ENCODE data around the gene SERPINA6. TPM values are rescaled to one million over a fixed set of nuclear protein-coding genes. Genes with fewer than 3 reads are reported as not detected.
"Not testable (repeated sequence)": the region's sequence is repeated elsewhere in the genome, so short reads cannot be mapped to it uniquely, and the experiment has no call there.

The SERPINA6 gene
- total RNA-seq, 1 donor from 2014 or later, result not detected

- DNase-seq (ENCODE audit: low read depth in 2 of 2), result no peak
Measured at GRCh38 chr14:94354638-94355185, 31.6 kb upstream of the SERPINA6 start.

GRCh38 chr14:94354190-94354589 is 31.1 kb upstream of the SERPINA6 start:
- DNase-seq (ENCODE audit: low read depth in 2 of 2), result not testable (repeated sequence)

DNA sequence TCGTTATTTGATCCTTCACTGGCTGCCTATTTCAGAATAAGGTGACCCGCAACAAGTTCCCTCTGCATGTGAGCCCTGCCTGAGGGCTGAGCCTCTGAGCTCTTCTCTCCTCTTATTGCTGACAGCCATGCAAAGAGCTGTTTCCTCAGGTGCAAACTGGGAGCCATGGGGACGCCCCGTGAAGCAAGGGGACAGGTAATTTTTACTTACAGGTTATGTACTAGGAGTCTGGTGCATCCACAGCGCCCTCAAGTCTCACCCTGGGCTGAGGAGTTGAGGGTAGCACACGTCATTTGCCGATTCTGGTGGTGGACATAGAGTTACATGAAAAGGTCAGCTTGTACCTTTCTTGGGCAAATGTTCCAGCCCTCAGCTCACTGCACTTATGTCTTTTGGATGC is 26.1 kb upstream of the SERPINA6 start:
- DNase-seq (ENCODE audit: low read depth in 2 of 2), result no peak

DNA sequence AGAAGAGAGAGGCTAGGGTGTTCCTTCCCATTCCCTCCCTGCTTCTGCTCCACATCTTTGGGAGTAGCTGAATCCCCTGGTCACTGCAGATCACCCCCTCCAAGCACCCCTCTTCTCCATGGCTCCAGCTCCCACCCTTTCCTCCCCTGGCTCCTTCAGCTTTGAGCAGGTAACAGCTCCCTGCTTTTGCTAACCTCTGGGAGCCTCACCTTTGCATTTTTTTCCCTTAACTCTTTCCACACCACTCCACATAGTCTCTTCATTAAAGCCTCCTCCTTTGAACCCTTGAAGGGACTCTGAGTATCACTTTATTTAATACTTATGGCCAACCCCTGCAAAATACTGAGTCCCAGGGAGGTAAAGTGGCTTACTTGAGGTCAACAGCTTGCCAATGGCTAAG is 25.7 kb upstream of the SERPINA6 start:
- no peak for DNase-seq (ENCODE audit: low read depth in 2 of 2)

DNA sequence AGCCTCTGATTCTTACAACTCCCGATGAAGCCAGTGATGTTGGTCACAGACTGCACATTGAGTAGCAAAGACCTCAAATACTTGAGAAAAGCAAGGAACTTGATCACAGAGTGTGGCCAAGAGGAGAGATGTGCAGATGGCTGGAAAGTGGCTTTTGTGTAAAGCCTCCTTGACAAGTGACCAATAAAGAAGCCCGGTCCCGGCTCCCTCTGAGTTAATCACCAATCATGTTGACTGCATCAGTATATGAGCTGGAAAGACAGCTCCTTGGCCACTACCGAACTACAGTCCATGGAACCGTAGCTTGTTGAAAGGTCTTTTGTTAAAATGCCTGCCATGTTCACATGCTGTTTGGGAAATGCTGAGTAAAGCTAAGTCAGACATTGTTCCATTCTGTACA is 23.7 kb upstream of the SERPINA6 start:
- no peak for DNase-seq (ENCODE audit: low read depth in 2 of 2)

DNA sequence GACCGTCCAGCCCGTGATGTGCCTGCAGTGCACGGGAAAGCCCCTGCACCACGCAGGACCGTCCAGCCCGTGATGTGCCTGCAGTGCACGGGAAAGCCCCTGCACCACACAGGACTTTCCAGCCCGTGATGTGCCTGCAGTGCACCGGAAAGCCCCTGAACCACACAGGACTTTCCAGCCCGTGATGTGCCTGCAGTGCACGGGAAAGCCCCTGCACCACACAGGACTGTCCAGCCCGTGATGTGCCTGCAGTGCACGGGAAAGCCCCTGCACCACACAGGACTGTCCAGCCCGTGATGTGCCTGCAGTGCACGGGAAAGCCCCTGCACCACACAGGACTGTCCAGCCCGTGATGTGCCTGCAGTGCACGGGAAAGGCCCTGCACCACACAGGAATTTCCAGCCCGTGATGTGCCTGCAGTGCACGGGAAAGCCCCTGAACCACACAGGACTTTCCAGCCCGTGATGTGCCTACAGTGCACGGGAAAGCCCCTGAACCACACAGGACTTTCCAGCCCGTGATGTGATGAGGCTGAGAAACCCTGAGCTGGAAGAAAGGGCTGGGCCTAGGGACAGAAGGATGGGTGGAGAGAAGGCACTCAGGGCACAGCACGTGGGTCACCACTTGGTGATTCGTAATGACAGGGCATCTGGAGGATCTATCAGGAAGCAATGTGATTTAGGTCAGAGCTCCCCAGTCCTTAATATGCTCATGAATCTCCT is 23.1 kb upstream of the SERPINA6 start:
- DNase-seq (ENCODE audit: low read depth in 2 of 2), result not testable (repeated sequence)

DNA sequence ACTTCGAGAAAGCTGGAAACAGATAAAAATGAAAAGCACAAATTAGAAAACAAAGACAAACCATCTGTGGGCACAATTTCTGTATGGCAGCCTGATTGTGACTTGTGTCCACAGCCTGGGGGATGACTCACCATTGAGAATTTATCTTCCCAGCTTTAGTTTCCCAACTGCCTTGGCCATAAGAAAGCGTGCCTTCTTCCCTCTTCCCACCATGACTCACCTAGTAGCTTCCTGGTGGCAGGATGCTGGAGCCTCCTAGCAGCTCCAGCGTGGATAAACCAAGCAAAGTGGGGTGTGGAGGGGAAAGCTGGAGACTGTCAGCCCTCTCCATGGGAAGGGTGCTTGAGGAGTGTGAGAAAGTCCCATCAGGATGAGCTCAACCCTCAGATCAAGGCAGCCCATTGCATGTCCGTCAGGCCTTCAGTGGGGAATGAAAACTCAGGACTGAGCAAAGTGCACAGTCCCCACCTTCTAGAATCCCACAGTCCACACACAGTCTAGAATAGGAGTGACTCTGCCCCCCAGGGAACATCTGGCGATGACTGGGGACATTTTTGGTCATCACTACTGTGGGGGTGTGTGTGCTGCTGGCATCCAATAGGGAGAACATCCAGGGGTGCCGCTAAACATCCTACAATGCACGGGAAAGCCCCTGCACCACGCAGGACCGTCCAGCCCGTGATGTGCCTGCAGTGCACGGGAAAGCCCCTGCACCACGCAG is 22.4 kb upstream of the SERPINA6 start:
- DNase-seq (ENCODE audit: low read depth in 2 of 2), result peak in 1 of 2 donors; percentile 46

GRCh38 chr14:94344389-94344788 is 21.3 kb upstream of the SERPINA6 start:
- DNase-seq (ENCODE audit: low read depth in 2 of 2), result no peak

DNA sequence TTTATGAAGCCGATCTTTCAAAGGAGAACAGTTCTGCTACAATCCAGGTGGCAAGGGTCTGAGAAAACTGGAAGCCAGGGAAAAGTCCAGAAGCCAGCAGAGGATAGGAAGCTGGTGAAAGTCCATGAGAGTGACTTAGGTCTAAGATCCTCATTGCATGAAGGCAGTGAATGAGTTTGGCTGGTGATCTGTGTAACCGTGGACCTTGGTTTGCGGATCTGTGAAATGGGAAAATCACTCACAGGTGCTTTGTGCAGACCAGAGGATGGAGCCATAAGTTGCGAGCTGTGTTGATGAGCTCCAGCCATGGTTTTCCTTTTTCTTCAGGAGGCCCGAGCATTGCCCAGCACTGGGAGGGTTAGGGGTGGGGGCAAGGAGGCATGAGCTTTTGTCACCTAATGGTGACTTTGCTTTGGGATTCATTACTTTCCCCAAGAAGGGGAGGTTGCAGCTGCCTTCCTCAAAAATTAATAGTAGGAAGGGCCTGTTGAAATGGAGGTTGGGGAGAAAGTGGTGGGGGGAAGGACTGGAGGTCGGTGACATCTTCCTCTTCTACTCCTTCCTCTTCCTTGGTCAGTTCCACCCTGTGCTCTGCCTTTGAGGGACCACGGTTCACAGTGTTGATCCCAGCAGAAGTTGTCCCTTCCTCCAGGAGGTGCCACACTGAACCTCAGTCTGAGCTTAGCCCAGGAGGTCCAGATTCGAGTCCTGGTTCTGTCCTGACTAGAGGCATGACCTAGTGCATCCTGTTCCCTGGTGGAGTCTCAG is 20.3 kb upstream of the SERPINA6 start:
- no peak for DNase-seq (ENCODE audit: low read depth in 2 of 2)

DNA sequence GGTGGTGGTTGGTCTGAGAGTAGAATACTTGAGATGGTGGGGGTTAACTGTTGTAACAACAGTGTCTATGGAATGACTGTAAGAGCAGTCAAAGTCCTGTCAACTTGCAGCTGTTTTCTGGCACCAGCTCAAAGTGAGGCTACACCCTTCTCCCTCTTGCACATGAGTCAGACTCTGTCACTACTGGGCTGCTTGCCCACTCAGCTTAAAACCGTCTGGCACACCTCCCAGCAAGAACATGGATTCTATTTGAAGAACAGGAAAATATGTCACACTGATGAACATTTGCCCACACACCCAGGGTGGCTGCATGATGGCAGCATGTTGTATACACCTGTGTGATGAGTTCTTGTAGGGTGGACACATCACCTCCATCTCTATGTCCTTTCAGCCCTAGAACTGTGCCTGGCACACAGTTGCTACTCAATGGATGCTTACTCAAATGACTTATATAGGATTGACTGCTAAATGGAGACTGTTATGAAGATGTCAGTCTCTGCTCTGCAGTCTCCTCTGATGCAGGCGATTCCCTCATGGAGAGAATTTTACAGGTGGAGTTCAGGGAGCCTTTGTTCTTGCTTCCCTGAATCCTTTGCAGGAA is 19.3 kb upstream of the SERPINA6 start:
- DNase-seq (ENCODE audit: low read depth in 2 of 2), result peak; percentile 19 to 85

- DNase-seq (ENCODE audit: low read depth in 2 of 2), result no peak
Measured at GRCh38 chr14:94341656-94342333, 18.7 kb upstream of the SERPINA6 start.

DNA sequence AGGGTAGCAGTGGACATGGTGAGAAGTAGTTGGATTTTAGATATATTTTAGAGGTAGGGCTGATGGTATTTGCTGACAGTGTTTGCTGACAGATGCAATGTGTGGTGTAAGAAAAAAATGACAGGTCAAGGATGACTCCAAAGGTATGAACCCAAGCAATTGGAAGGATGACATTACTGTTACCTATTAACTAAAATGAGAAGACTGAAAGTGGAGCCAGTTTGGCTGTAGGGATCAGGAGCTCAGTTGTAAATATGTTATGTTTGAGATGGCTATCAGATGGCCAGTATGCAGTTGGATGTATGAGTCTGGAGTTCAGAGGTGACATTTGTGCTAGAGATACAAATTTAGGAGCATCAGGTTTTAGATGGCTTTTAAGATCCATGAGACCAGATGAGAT is 17.4 kb upstream of the SERPINA6 start:
- no peak for DNase-seq (ENCODE audit: low read depth in 2 of 2)

- DNase-seq (ENCODE audit: low read depth in 2 of 2), result no peak
Measured at GRCh38 chr14:94338023-94338422, 14.9 kb upstream of the SERPINA6 start.

- DNase-seq (ENCODE audit: low read depth in 2 of 2), result no peak
Measured at GRCh38 chr14:94337274-94337673, 14.1 kb upstream of the SERPINA6 start.

DNA sequence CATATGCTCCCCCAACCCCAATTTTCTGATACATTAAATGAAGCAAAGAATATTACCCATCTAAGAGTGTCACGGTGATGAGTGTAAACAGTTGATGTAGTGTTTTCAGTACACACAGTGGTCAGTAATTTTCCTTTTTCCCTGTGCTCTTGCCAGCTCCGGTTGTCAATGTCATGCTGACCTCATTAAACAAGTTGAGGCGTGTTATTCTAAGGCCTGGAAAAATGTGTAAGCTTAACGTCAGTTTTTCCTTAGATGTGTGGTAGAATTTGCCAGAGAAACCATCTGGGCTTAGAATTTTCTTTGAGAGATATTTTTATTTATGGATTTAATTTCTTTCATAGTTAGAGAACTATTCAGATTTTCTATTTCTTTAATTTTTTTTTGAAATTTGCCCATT is 11.7 kb upstream of the SERPINA6 start:
- no peak for DNase-seq (ENCODE audit: low read depth in 2 of 2)

DNA sequence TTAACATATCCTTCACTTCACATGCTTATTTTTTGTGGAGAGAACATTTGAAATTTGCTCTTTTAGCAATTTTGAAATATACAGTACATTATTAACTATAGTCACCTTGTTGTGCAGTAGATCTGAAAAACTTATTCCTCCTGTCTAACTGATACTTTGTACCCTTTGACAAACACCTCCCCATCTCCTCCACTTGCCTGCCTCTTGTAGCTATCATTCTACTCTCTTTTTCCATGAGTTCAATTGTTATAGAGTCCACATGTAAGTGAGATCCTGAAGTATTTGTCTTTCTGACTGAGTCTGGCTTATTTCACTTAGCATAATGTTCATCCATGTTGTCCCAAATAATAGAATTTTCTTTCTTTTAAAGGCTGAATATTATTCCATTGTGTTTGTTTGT is 9.5 kb upstream of the SERPINA6 start:
- DNase-seq (ENCODE audit: low read depth in 2 of 2), result no peak

DNA sequence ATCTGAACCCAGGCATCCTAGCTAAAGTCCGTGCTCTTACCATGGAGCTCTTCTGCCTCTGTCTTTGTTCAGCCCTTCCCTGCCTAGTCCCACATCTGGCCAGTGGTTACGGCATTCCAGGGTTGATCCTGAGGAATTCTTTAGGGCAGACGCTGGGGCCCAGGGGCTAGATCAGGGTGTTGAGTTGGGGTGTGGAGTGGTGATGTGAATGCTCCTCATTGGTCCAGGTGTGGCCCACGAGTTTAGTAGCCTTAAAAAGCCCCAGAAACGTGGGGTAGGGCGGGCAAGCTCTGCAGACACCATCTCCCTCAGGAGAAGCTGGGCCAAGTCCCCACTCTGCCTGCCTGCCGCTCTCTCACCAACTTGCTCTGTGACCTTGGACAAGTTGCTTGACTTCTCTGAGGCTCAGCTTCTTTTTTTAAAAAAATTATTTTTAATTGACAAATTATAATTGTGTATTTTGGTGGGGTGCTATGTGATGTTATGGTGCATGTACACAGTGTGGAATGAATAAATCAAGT is 9.0 kb upstream of the SERPINA6 start:
- no peak for DNase-seq (ENCODE audit: low read depth in 2 of 2)

DNA sequence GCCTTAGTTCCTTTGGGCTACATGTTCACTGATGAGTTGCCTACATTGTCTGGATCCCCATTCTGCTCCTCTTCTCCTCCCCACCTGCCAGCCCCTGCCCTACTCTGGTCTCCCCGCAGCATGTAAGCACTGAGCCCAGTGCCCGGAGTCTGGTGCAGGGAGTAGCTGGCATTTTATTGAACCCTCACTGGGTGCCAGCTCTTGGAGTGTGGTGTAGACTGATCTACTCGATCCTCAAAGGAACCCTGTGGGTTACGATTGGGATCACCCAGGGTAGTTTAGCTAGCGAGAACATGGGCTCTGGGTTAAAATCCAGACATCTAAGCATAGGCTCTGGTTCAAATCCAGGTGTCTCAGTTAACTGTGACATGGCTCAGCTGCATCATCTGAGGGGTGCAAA is 8.3 kb upstream of the SERPINA6 start:
- DNase-seq (ENCODE audit: low read depth in 2 of 2), result no peak

GRCh38 chr14:94330857-94331256 is 7.7 kb upstream of the SERPINA6 start:
- DNase-seq (ENCODE audit: low read depth in 2 of 2), result no peak

DNA sequence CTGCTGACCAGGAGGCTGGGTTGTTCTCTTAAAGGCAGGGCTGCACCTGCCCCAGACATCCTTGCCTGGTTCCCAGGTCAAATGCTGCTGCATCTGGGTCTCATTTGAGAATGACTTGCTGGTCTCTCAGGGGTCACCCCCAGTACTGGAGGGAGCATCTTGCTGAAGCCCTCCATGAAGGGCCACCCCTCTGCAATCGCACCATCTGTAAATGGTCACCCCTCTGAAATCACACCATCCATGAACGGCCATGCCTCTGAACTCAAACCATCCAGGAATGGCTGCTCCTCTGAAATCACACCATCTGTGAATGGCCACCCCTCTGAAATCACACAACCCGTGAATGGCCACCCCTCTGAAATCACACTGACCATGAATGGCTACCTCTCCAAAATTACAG is 7.3 kb upstream of the SERPINA6 start:
- DNase-seq (ENCODE audit: low read depth in 2 of 2), result no peak

GRCh38 chr14:94329857-94330256 is 6.7 kb upstream of the SERPINA6 start:
- no peak for DNase-seq (ENCODE audit: low read depth in 2 of 2)

Measured in lung microvascular endothelial cell (primary cell).